ENCODE results near the gene SGMS1.

Gene SGMS1

GRCh38 chr10:50624413-50624865 is 683 bp upstream of the SGMS1 start:
- no peak for TF ChIP-seq CTCF (IDR thresholded peaks at IDR 0.05; ENCODE audit: borderline replicate concordance, control extremely low read depth, extremely low read depth, insufficient read depth, missing control alignments)
- in situ Hi-C loops (cut with MboI; ENCODE audit: low sequenced_read_pairs, unreplicated experiment), result no loop called here
- DNase-seq (ENCODE audit: low spot score), result peak; percentile 92

GRCh38 chr10:50622706-50623662 is 772 bp downstream of the SGMS1 start:
- in situ Hi-C loops (cut with MboI; ENCODE audit: low sequenced_read_pairs, unreplicated experiment), result no loop called here
- no peak for TF ChIP-seq CTCF (IDR thresholded peaks at IDR 0.05; ENCODE audit: borderline replicate concordance, control extremely low read depth, extremely low read depth, insufficient read depth, missing control alignments)
- DNase-seq (ENCODE audit: low spot score), result peak; percentile 68

GRCh38 chr10:50621968-50622705 is 1.6 kb downstream of the SGMS1 start:
- DNase-seq (ENCODE audit: low spot score), result peak; percentile 69
- in situ Hi-C loops (cut with MboI; ENCODE audit: low sequenced_read_pairs, unreplicated experiment), result no loop called here
- peak; percentile 25 for TF ChIP-seq CTCF (IDR thresholded peaks at IDR 0.05; ENCODE audit: borderline replicate concordance, control extremely low read depth, extremely low read depth, insufficient read depth, missing control alignments)

- in situ Hi-C loops (cut with MboI; ENCODE audit: low sequenced_read_pairs, unreplicated experiment), result no loop called here
- no peak for TF ChIP-seq CTCF (IDR thresholded peaks at IDR 0.05; ENCODE audit: borderline replicate concordance, control extremely low read depth, extremely low read depth, insufficient read depth, missing control alignments)
- no peak for DNase-seq (ENCODE audit: low spot score)
Measured at GRCh38 chr10:50620899-50621298, 2.9 kb downstream of the SGMS1 start.

- DNase-seq (ENCODE audit: low spot score), result no peak
- in situ Hi-C loops (cut with MboI; ENCODE audit: low sequenced_read_pairs, unreplicated experiment), result no loop called here
- no peak for TF ChIP-seq CTCF (IDR thresholded peaks at IDR 0.05; ENCODE audit: borderline replicate concordance, control extremely low read depth, extremely low read depth, insufficient read depth, missing control alignments)
Measured at GRCh38 chr10:50619882-50620281, 3.9 kb downstream of the SGMS1 start.

- in situ Hi-C loops (cut with MboI; ENCODE audit: low sequenced_read_pairs, unreplicated experiment), result no loop called here
- no peak for DNase-seq (ENCODE audit: low spot score)
- TF ChIP-seq CTCF (IDR thresholded peaks at IDR 0.05; ENCODE audit: borderline replicate concordance, control extremely low read depth, extremely low read depth, insufficient read depth, missing control alignments), result no peak
Measured at GRCh38 chr10:50619166-50619565, 4.6 kb downstream of the SGMS1 start.

Measured in GM13976 (cell line).